ENCODE data around the gene FANCM.

Gene FANCM, protein sequence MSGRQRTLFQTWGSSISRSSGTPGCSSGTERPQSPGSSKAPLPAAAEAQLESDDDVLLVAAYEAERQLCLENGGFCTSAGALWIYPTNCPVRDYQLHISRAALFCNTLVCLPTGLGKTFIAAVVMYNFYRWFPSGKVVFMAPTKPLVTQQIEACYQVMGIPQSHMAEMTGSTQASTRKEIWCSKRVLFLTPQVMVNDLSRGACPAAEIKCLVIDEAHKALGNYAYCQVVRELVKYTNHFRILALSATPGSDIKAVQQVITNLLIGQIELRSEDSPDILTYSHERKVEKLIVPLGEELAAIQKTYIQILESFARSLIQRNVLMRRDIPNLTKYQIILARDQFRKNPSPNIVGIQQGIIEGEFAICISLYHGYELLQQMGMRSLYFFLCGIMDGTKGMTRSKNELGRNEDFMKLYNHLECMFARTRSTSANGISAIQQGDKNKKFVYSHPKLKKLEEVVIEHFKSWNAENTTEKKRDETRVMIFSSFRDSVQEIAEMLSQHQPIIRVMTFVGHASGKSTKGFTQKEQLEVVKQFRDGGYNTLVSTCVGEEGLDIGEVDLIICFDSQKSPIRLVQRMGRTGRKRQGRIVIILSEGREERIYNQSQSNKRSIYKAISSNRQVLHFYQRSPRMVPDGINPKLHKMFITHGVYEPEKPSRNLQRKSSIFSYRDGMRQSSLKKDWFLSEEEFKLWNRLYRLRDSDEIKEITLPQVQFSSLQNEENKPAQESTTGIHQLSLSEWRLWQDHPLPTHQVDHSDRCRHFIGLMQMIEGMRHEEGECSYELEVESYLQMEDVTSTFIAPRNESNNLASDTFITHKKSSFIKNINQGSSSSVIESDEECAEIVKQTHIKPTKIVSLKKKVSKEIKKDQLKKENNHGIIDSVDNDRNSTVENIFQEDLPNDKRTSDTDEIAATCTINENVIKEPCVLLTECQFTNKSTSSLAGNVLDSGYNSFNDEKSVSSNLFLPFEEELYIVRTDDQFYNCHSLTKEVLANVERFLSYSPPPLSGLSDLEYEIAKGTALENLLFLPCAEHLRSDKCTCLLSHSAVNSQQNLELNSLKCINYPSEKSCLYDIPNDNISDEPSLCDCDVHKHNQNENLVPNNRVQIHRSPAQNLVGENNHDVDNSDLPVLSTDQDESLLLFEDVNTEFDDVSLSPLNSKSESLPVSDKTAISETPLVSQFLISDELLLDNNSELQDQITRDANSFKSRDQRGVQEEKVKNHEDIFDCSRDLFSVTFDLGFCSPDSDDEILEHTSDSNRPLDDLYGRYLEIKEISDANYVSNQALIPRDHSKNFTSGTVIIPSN (N-terminal part only)

DNA sequence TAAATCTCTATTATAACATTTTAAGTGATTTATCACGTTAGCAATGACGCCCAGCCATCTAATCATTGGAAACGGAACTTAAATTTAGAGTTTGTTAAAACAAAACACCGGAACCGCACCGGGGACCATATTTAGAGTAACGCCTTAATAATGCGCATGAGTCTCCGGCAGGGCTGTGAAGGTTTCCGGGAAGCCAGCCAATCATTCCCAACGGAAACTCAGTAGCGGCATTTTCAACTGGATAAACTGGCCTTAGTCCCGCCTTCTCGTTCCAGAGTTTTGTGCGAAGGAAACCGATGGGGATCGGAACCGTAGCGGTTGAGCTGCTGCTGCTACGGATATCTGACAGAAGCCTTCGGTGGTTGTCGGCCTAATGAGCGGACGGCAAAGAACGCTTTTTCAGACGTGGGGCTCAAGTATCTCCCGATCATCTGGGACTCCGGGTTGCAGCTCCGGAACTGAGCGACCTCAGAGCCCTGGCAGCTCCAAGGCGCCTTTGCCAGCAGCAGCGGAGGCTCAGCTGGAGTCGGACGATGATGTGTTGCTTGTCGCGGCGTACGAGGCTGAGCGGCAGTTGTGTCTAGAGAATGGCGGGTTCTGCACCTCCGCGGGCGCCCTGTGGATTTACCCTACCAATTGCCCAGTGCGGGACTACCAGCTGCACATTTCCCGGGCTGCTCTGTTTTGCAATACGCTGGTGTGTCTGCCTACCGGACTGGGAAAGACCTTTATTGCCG is at the start of gene FANCM:
Gene FANCM, plus strand, starts transcription at position 272 of the 737 bp plus-strand sequence. Its CDS starts 102 bp downstream, at position 374.
- DNase-seq: peak; percentile 95

GRCh38 chr14:45089813-45090212 is 45.9 kb upstream of the FANCM start:
- no peak for DNase-seq

- DNase-seq: no peak
Observed at GRCh38 chr14:45091710-45092109, 44.0 kb upstream of the FANCM start.

DNA sequence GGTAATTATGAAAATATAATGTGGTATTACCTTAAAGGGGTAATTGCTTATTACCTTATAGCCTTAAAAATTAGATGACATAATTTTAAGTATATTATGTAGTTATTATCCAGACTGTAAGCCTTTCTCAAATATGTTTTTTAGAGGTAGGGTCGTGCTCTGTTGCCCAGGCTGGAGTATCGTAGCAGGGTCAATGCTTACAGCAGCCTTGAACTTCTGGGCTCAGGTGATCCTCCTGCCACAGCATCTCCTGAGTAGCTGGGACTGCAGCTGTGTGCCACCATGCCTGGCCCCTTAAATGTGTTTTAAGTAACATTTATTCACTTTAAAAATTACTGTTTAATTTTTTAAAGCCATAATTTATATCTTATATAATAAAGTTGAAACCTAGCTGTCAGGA is 41.5 kb upstream of the FANCM start:
- no peak for DNase-seq

- DNase-seq: no peak
Observed at GRCh38 chr14:45095143-45095542, 40.6 kb upstream of the FANCM start.

DNA sequence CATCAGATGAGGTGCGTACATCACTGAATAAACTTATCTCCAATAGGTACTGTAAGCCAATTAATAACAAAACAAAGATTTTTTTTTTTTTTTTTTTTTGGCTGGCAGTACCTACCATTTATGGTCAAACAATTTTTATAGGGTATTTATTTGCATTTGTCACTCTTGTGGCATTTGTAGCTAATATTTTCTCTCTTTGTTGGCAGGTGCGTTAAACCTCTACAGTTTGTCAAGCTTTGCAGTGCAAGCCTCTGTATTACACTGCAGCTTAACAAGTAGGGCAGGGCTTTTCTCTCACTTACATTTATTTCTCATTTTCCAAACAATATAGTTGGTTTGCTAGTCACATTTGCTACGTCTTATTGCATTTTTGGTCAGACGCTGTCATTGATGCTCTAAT is 39.5 kb upstream of the FANCM start:
- DNase-seq: no peak

DNA sequence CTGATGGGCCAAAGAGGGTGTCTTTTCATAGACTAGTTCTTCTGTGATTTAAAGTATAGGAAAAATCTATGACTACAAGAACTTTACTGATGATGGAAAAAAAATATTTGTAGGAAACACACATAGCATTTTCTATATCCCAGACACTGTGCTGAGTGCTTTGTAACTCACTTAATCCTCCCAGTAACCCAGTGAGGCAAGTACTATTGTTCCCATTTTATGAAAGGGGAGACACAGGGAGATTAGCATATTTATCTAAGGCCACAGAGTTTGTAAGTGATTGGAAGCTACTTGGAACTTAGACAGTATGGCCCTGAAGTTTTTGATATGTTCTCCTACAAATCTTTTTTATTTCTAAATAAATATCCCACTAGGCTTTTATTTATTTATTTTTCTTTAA is 31.9 kb upstream of the FANCM start:
- no peak for DNase-seq

- DNase-seq: no peak
Observed at GRCh38 chr14:45104561-45104960, 31.2 kb upstream of the FANCM start.

- peak; percentile 90 for DNase-seq
Observed at GRCh38 chr14:45112896-45113781, 22.6 kb upstream of the FANCM start.

GRCh38 chr14:45114327-45114726 is 21.4 kb upstream of the FANCM start:
- DNase-seq: no peak

DNA sequence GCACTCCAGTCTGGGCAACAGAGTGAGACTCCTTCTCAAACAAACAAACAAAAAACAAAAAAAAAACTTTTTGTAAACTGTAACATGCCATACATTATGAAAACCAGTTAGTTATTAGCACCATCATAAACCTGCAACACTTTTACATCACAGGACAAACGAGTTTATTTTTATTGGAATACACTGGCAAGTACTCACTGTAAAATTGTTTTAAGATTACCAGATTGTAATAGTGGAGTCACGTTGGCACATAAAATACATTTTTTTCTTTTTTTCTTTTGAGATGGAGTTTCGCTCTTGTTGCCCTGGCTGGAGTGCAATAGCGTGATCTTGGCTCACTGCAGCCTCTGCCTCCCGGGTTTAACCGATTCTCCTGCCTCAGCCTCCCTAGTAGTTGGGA is 17.1 kb upstream of the FANCM start:
- DNase-seq: no peak

DNA sequence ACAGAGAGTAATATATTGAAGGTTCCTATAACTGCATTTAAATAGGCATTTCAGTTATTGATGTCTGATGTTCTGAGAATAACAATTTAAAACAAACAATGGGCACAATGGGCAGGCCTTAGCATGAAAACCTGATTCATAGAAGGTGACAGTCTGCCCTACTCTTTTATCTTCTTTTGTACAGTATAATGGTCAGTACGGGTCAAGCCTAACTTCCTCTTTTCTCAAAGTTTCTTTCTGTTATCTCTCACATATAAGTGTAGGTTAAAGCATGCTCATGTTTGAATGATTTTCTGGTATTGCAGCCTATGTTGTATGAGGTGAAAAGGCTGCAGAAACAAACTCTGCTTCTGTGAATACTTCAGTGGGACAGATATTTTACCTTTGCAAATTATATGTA is 15.6 kb upstream of the FANCM start:
- DNase-seq: no peak

DNA sequence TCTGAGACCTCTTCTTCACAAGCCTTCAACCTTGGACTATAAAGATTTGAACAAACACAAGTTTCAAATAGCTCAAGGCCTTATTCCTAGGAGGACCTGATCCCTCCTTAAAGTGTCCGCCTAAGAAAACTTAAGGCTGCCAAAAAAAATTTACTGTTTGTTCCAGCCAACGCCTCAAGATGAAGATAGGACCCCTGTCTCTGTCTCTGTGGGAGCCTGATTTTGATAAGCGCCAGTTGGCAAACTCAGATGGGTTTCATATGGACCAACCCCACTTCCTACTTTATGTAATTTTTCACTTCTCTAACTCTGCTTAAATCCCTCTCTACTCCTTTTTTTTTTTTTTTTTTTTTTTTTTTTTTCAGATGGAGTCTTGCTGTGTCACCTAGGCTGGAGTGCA is 12.5 kb upstream of the FANCM start:
- no peak for DNase-seq

DNA sequence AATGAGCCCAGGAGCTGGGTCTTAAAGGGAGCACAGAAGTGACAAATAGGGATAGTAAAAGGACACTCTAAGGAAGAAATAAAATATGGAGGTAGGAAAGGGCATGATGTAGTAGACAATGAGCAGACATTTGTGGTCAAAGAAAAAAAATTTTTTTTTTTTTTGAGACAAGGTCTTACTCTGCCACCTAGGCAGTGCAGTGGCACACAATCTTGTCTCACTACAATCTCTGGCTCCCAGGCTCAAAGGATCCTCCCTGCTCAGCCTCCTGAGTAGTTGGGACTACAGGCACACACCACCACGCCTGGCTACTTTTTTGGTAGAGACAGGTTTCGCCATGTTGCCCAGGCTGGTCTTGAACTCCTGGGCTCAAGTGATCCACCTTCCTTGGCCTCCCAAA is 10.0 kb upstream of the FANCM start:
- no peak for DNase-seq

- no peak for DNase-seq
Observed at GRCh38 chr14:45128963-45129629, 6.6 kb upstream of the FANCM start.

GRCh38 chr14:45133683-45134050 is 2.1 kb upstream of the FANCM start:
- DNase-seq: no peak

- DNase-seq: peak; percentile 99
Observed at GRCh38 chr14:45134051-45134958, 1.4 kb upstream of the FANCM start, which contains the start of gene FKBP3. Gene FKBP3 (minus strand): TSS chr14:45134481. CDS start chr14:45134456, 25 bp downstream.

- DNase-seq: no peak
Observed at GRCh38 chr14:45135156-45135555, 574 bp upstream of the FANCM start.

DNA sequence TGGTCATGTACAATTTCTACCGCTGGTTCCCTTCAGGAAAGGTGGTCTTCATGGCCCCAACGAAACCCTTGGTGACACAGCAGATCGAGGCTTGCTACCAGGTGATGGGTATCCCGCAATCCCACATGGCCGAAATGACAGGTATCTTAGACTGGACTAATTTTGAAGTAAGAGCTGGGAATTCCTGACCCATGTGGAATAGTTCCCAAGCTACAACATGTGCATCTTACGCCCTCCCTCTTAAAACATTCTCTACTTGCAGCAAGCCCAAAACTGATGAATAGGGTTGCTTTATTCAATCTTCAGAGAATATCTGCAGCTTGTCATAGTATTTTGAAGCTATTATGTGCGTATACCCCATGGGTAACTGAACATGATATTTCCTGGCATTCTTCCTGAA is 669 bp downstream of the FANCM start:
- no peak for DNase-seq
